ENCODE results near the gene HECTD4.
"Not testable (repeated sequence)": the region's sequence is repeated elsewhere in the genome, so short reads cannot be mapped to it uniquely, and the experiment has no call there.

The HECTD4 gene

DNA sequence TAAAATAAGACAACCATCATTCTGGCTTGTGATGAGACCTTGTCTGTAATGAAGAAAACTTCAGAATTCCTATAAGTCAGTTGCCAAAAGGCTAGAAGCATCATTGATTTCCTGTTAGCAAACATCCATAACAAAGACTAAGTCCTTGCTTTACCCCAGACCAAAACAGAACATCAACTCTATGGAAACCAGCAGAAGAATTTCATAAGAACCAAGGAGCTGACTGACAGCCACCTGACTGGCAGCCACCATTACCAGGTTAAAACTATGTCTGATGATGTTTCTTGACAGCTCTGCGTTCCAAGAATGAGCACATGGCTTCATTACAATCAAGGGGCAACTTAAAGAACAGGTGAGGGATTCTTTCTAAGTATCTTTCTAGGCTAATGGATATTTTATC is 29.3 kb downstream of the HECTD4 start:
- DNase-seq = no peak

DNA sequence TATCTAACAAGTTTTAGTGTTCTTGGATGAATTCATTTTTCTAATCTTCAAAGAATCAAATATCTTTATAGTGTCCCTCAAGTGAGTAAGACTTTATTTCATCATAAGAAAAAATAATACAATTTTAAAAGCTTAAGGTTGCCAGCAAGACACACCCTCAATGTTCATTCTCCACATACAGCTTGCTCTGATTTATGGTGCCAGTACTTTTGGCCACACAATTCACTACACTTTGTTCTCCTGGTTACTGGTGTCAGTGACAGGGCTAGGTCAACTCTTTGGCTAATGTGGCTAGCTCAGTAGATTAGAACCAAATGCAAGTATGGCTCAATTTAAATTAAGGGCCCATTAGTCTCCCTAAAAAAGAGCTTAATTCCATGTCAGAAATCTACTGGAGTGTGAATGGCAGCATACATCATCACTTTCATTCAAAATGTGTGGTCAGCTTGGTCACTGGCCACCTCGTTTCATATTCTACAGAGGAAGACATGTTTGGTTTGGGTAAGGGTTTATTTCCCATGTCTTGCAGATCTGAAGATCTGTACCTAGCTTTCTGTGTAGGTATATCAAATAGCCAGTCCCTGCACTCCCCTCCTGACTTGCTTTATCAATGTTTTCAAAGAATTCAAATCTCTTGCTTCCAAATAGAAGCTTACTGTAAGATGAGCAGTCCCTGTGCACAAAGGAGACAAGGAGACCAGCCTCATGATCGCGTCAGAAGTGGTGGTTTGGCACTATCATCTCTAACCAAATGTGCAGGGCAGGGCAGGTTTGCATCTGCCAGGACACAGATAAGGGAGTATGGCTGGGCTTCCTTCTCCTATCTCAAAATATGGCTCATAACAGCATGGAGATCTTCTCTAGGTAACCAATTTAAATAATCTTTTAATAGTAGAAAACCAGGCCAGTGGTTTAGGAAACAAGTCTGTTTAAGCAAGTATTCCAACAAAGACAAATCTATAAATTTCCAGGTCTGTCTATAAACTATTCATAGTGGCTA is 31.3 kb downstream of the HECTD4 start:
- DNase-seq = no peak

DNA sequence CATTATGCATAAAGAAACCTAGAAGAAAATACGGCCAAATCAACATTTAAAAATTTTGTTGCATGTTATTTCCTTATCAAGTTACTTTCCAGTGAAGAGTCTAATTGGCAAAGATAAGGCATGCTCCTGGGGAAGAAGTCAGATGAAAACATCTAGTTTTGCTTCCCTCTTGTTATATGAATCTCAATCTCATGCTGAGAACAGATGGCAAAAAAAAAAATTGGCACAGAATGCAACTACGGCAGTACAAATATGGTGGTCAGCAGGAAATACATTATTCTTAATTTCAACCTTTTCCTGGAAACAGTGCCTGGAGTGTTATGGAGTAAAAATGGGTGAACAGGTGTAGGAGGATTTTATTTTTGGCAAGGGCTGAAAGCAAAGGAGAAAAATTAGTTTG is 32.8 kb downstream of the HECTD4 start:
- DNase-seq = no peak

DNA sequence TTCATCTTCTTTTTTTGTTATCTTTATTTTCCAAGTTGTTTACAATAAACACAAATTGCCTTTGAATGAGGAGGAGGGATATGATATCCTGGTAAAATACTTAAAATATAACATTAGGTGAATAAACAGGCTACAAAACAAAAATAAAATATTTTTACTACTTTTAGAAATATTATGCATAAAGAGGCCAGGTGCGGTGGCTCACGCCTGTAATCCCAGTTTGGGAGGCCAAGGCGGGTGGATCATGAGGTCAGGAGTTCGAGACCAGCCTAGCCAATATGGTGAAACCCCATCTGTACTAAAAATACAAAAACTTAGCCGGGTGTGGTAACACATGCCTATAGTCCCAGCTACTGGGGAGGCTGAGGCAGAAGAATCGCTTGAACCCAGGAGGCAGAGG is 33.3 kb downstream of the HECTD4 start:
- not testable (repeated sequence) for DNase-seq

GRCh38 chr12:112347581-112347982 is 34.6 kb downstream of the HECTD4 start:
- peak; percentile 88 for DNase-seq

DNA sequence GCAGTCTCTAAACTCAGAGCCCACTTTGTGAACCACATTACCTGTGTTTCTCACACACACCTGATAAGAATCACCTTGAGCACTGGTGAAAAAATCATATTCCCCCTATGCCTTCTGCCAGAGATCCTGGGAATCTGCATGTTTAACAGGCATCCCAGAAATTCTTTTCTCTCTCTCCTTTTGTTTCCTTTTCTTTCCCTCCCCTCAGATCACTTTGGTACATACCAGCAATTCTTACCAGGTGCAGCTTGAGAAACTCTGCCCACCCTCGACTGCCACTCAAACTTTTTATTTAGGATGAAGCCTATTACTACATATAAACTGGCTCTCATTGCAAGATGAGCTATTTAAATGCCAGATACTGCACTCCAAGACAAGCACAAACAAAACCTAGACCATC is 36.0 kb downstream of the HECTD4 start:
- DNase-seq = no peak

DNA sequence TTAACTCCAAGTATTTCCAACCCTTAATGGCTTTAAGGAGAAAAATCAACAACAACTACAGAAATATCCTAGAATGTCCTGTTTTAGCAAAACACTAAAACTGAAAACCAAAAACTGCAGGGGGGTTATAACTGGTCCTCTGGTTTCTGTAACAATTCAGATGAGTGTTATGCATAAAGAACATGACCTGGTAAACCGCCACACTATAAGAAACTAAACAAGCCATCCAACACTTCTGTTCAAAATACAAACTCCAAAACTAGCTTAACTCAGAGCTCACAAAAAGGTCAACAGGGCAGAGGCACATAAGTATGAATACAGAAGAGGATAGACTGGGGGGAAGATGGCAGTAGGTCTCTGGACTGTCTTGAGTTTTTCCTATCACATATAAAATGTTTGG is 38.0 kb downstream of the HECTD4 start:
- DNase-seq = no peak

GRCh38 chr12:112342587-112342986 is 39.6 kb downstream of the HECTD4 start:
- no peak for DNase-seq

DNA sequence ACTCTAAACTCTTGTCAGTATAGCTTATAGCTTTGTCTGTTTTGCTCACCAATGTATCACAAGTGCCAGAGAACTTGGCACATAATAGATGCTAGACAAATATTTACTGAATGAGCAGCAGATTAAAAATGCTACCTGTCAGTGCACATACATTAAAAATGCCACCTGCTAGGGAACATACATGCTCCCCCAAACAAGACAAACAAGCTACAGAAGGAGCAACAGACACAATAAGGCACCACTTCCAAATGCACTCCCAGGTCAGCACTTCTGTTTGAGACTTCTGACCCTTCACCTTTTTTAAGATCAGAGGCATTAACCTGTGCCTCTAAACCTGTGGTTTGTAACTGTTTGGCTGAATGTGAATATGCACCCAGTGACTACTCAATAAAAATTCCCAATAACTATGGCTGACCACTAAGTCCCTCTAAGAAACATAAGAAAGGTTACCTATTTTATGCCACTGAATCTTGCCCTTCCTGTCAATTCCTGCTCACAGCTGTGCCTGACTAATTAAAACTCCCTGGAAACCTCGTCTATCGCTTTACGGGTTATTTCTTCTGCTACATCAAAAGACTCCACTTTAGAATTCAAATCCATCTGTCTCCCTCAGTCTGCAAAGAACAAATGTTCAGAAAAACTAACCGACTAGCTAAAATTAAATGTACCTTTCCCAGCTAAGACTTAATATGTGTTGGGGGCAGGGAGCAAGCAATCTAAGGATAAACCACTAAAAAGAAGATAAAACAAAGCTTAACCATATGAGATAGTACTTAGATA is 41.0 kb downstream of the HECTD4 start:
- no peak for DNase-seq

GRCh38 chr12:112340230-112340629 is 42.0 kb downstream of the HECTD4 start:
- no peak for DNase-seq

- DNase-seq = not testable (repeated sequence)
These were observed 47.2 kb downstream of the HECTD4 start for GRCh38 chr12:112334999-112335398.

DNA sequence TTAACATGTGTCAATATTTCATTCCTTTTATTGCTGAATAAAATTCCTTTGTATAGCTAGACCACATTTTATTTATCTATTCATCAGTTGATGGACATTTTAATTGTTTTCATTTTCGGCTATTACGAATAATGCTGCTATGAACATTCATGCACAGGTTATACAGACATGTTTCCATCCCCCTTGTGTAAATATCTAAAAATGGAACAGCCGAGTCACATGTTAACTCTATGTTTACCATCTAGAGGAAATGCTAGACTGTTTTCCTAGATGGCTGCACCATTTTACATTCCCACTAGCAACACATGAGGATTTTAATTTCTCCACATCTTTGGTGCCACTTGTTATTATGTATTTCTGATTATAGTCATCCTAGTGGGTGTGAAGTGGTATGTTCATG is 49.2 kb downstream of the HECTD4 start:
- DNase-seq = no peak

GRCh38 chr12:112331886-112332285 is 50.3 kb downstream of the HECTD4 start:
- no peak for DNase-seq

- no peak for DNase-seq
These were observed 51.5 kb downstream of the HECTD4 start for GRCh38 chr12:112330706-112331105.

- DNase-seq = no peak
These were observed 53.6 kb downstream of the HECTD4 start for GRCh38 chr12:112328456-112329124.

- no peak for DNase-seq
These were observed 54.9 kb downstream of the HECTD4 start for GRCh38 chr12:112327209-112327938.

DNA sequence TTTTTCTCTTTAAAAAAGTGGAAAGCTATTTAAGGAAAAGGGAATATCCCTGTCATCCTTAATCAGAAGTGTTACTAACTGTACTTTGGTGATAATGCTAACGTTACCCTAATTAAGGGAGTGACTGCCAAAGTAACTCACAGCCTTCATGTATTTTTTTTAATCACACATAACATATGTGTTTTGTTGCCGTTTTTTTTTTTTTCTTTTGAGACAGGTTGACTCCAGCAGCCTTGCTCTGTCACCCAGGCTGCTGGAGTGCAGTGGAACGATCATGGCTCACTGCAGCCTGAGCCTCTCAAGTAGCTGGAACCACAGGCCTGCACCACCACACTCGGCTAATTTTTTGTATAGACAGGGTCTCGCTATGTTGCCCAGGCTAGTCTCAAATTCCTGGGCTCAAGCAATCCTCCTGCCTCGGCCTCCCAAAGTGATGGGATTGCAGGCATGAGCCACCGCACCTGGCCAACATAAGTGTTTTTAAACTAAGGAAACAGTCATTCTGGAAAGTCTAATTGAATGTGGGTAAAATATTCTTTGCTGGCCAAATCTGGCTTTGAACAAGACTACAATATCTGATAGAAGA is 56.5 kb downstream of the HECTD4 start:
- no peak for DNase-seq

DNA sequence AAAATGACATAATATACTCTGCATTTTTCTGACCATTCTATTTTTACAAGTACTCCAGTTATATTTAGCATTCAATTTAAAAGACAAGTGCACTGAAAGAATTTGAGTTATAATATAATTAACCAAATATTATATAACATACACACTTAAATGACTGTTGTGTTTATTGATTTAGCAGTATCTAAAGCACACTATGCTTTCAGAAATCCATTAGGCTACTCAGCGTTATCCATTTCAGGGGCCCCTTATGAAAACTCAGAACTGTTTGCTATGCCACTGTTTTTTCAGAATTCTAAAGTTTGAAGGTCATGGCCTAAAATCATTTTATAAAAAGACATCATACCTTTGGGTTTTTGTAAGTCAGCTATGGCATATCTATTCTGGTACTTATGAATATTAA is 57.1 kb downstream of the HECTD4 start:
- DNase-seq = no peak

GRCh38 chr12:112322882-112323547 is 59.2 kb downstream of the HECTD4 start:
- no peak for DNase-seq

DNA sequence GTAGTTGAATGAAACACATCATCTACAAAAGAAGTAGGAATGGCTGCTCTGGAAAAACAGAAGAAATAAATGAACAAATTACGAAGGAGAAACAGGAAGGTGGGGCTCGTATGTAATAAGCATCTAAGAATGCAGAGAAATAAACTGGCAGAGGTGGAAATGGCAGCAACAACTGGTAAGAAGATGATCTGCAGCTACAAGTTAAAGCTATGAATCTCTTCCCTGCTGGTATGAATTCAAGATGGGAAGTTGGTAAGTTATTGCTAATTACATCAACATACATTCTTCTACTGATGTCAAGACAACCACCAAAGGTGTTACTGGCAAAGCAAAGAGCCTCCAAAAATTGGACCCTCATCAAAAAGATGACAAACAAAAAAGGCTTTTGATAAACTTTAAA is 59.8 kb downstream of the HECTD4 start:
- no peak for DNase-seq

DNA sequence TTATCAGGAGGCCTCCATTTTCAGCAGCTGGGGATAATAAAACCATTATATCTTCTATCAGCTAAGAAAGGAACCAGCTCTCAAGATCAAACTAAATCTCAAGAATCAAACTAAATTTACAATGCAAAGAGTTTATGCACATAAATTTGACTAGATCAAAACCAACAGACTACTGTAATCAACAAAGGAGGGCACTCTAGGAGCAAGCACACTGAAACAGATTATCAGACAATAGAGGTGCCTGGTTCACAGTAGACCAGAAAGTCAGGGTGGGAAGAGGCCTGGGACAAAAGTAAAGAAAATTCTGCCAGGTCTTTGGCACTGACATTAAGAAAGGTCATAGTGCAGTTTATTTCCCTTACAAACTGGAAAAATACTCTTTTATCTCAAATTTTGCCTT is 61.0 kb downstream of the HECTD4 start:
- no peak for DNase-seq

- DNase-seq = no peak
These were observed 62.8 kb downstream of the HECTD4 start for GRCh38 chr12:112319395-112319794.
